ENCODE measurements around the gene SEPSECS. TPM values are rescaled to one million over a fixed set of nuclear protein-coding genes. Genes with fewer than 3 reads are reported as not detected.

Gene SEPSECS
- total RNA-seq, 1 experiment from 2014 or later = 9.1 TPM

- Histone ChIP-seq H2AFZ (no peak overlapping the region), H3K36me3 (ENCODE audit: low read depth) (no peaks in the 10 kb centered on the region), H3K4me3 (no peak overlapping the region), H3K9me3 (ENCODE audit: insufficient read depth, low read depth) (no peaks in the 10 kb centered on the region), H3K4me2 (no peak overlapping the region), H3K79me2 (ENCODE audit: low read depth) (no peaks in the 10 kb centered on the region), H4K20me1 (ENCODE audit: insufficient read depth) (no peaks in the 10 kb centered on the region), H3K27me3 (ENCODE audit: insufficient read depth, low read depth) (no peaks in the 10 kb centered on the region), H3F3A (ENCODE audit: insufficient read depth, low read depth) (no peaks in the 10 kb centered on the region), H3K4me1 (replicated peaks; ENCODE audit: insufficient read depth) (no peaks in the 10 kb centered on the region), H3K9me2 (ENCODE audit: insufficient read depth) (no peaks in the 10 kb centered on the region), H3K27ac (no peak overlapping the region)
- BruUV-seq (replicated peaks) = no TSS peak
- no peak for TF ChIP-seq CTCF (conservative IDR thresholded peaks at IDR 0.05)
- no peak for TF ChIP-seq EZH2 (IDR thresholded peaks at IDR 0.05; ENCODE audit: low read depth)
- intact Hi-C loops (cut with micrococcal nuclease; ENCODE audit: unreplicated experiment) = no loop called here
- CTCF ChIA-PET = no interaction called here
- DNase-seq = no peak
- POLR2A ChIA-PET (ENCODE audit: unreplicated experiment) = no interaction called here
Observed at GRCh38 chr4:25111648-25112196, 48.5 kb downstream of the SEPSECS start.

GRCh38 chr4:25110527-25111329 lies 49.5 kb downstream of the SEPSECS start:
- Histone ChIP-seq H3K36me3 (ENCODE audit: low read depth) (no peaks in the 10 kb centered on the region), H2AFZ (no peak overlapping the region), H3K4me1 (replicated peaks; ENCODE audit: insufficient read depth) (no peaks in the 10 kb centered on the region), H3F3A (ENCODE audit: insufficient read depth, low read depth) (no peaks in the 10 kb centered on the region), H4K20me1 (ENCODE audit: insufficient read depth) (no peaks in the 10 kb centered on the region), H3K4me3 (no peak overlapping the region), H3K79me2 (ENCODE audit: low read depth) (no peaks in the 10 kb centered on the region), H3K9me3 (ENCODE audit: insufficient read depth, low read depth) (no peaks in the 10 kb centered on the region), H3K4me2 (no peak overlapping the region), H3K27me3 (ENCODE audit: insufficient read depth, low read depth) (no peaks in the 10 kb centered on the region; the same call in 1 of the 2 replicates), H3K9me2 (ENCODE audit: insufficient read depth) (no peaks in the 10 kb centered on the region), H3K27ac (no peak overlapping the region)
- no TSS peak for BruUV-seq (replicated peaks)
- DNase-seq = no peak
- ChIA-PET POLR2A (ENCODE audit: unreplicated experiment) (no interaction called here), CTCF (no interaction called here)
- TF ChIP-seq CTCF (conservative IDR thresholded peaks at IDR 0.05) (no peak), EZH2 (IDR thresholded peaks at IDR 0.05; ENCODE audit: low read depth) (no peak)
- intact Hi-C loops (cut with micrococcal nuclease; ENCODE audit: unreplicated experiment) = no loop called here

GRCh38 chr4:25109511-25109910 lies 50.7 kb downstream of the SEPSECS start:
- intact Hi-C loops (cut with micrococcal nuclease; ENCODE audit: unreplicated experiment) = no loop called here

More at GRCh38 chr4:25109511-25109910, 50.7 kb downstream of the SEPSECS start:
- Histone ChIP-seq H3K36me3 (ENCODE audit: low read depth) (no peaks in the 10 kb centered on the region), H3K4me3 (no peak overlapping the region), H3K4me1 (replicated peaks; ENCODE audit: insufficient read depth) (no peaks in the 10 kb centered on the region), H3K9me2 (ENCODE audit: insufficient read depth) (no peaks in the 10 kb centered on the region), H3K27me3 (ENCODE audit: insufficient read depth, low read depth) (peaks cover 5% of the 10 kb centered on the region; the same call in 1 of the 2 replicates), H3K9me3 (ENCODE audit: insufficient read depth, low read depth) (no peaks in the 10 kb centered on the region), H2AFZ (no peak overlapping the region), H4K20me1 (ENCODE audit: insufficient read depth) (no peaks in the 10 kb centered on the region), H3F3A (ENCODE audit: insufficient read depth, low read depth) (no peaks in the 10 kb centered on the region), H3K27ac (no peak overlapping the region), H3K4me2 (no peak overlapping the region), H3K79me2 (ENCODE audit: low read depth) (no peaks in the 10 kb centered on the region)
- BruUV-seq (replicated peaks) = no TSS peak
- POLR2A ChIA-PET (ENCODE audit: unreplicated experiment) = no interaction called here
- TF ChIP-seq EZH2 (IDR thresholded peaks at IDR 0.05; ENCODE audit: low read depth) (no peak), CTCF (conservative IDR thresholded peaks at IDR 0.05) (no peak)
- DNase-seq = no peak
- CTCF ChIA-PET = no interaction called here
